MCF 10A (cell line): ENCODE data around the gene CRHR1. TPM values are rescaled to one million over a fixed set of nuclear protein-coding genes. Genes with fewer than 3 reads are reported as not detected.

ENCODE experiments used
- BruUV-seq: library from RNA; stranded (reverse); fragments of 400-500 nt; replicated peaks from 2 replicates; lab custom pipeline; 2021; lab: Mats Ljungman, UMichigan
- CTCF ChIA-PET: fragments of 300-600 bp; sonication (Branson Sonifier 250); formaldehyde crosslinking; extraction: SDS; loops from one replicate; lab custom pipeline; 2021; ENCODE audit warnings: antibody characterized with exemption, inconsistent platforms; lab: Yijun Ruan, JAX
- POLR2A ChIA-PET: fragments of 300-600, 350-650 bp; sonication (Branson Sonifier 250); formaldehyde crosslinking; extraction: SDS; loops from one replicate; lab custom pipeline; 2020; ENCODE audit warnings: antibody characterized with exemption, inconsistent platforms; lab: Yijun Ruan, JAX
- DNase-seq: peaks from one replicate; pipeline ENCODE4 v3.0.0-alpha.2; 2018; ENCODE audit not compliant: unreplicated experiment
- H3K27ac Mint-ChIP-seq: one replicate; pipeline ENCODE4 v1.8.0; 2022; ENCODE audit warnings: mild to moderate bottlenecking, low read depth, mixed read lengths; ENCODE audit not compliant: unreplicated experiment
- H3K27me3 Mint-ChIP-seq: one replicate; pipeline ENCODE4 v1.8.0; 2022; ENCODE audit warnings: mixed read lengths; ENCODE audit not compliant: insufficient read depth, unreplicated experiment
- H3K36me3 Mint-ChIP-seq: one replicate; pipeline ENCODE4 v1.8.0; 2022; ENCODE audit warnings: mild to moderate bottlenecking, moderate library complexity, mixed read lengths; ENCODE audit not compliant: insufficient read depth, unreplicated experiment
- H3K4me1 Mint-ChIP-seq: one replicate; pipeline ENCODE4 v1.8.0; 2022; ENCODE audit warnings: mixed read lengths; ENCODE audit not compliant: insufficient read depth, unreplicated experiment
- H3K4me3 Mint-ChIP-seq: one replicate; pipeline ENCODE4 v1.8.0; 2022; ENCODE audit warnings: mild to moderate bottlenecking, moderate library complexity, mixed read lengths; ENCODE audit not compliant: unreplicated experiment
- H3K9me3 Mint-ChIP-seq: one replicate; pipeline ENCODE4 v1.8.0; 2022; ENCODE audit warnings: mixed read lengths; ENCODE audit not compliant: unreplicated experiment
- intact Hi-C: fragments of 100-400 bp; cut with micrococcal nuclease; formaldehyde crosslinking; loops from 2 replicates; pipeline ENCODE4 v1.14.1; 2022
- total RNA-seq: library from RNA; stranded (reverse); gene quantifications from 2 replicates; pipeline ENCODE4 v1.2.3, GENCODE V29; 2022
- TF ChIP-seq, protein P1 (sequence below): fragments of 200-600 bp; IDR thresholded peaks from one replicate; pipeline ENCODE4 v1.8.0; 2022; ENCODE audit warnings: antibody characterized with exemption, mild to moderate bottlenecking; ENCODE audit not compliant: unreplicated experiment

The CRHR1 gene
- total RNA-seq, 1 experiment from 2014 or later: not detected

DNA sequence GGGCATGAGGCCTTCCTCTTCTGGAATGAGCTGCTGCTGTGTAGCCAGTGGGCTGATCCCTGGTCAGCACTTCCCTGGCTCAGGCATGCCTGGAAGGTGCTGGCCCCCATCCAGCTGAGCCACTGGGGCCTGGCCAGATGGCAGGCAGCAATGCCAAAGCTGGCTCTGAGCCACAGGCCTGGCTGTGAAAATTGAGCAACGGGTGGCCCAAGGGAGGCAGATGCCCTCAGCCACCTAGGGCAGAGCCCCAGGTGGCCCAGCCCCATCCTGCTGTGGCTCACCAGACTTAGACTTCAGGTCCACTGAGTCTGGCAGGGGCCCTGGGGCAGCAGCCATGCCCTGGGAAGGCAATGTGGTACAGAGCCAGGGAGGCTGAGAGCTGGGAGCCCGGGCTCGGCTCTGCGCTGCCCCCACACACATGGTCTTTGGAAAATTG, 8.5 kb upstream of the CRHR1 start:
- TF ChIP-seq, protein P1, sequence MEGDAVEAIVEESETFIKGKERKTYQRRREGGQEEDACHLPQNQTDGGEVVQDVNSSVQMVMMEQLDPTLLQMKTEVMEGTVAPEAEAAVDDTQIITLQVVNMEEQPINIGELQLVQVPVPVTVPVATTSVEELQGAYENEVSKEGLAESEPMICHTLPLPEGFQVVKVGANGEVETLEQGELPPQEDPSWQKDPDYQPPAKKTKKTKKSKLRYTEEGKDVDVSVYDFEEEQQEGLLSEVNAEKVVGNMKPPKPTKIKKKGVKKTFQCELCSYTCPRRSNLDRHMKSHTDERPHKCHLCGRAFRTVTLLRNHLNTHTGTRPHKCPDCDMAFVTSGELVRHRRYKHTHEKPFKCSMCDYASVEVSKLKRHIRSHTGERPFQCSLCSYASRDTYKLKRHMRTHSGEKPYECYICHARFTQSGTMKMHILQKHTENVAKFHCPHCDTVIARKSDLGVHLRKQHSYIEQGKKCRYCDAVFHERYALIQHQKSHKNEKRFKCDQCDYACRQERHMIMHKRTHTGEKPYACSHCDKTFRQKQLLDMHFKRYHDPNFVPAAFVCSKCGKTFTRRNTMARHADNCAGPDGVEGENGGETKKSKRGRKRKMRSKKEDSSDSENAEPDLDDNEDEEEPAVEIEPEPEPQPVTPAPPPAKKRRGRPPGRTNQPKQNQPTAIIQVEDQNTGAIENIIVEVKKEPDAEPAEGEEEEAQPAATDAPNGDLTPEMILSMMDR: no peak
- ChIA-PET CTCF (interaction anchor here (1.5 kb wide), 1 partner anchor 56 kb away, joined by 7 read pairs; no protein-coding TSS in a partner anchor), POLR2A (interaction anchor here (0.7 to 1.2 kb wide), 2 partner anchors 21 to 77 kb away, joined by 4 read pairs; no protein-coding TSS in a partner anchor)
- no TSS peak for BruUV-seq
- H3K27me3 Mint-ChIP-seq: peaks cover 58% of the 10 kb centered on the region
- intact Hi-C loops: no loop called here
- no peak overlapping the region for H3K4me3 Mint-ChIP-seq
- no peak overlapping the region for H3K27ac Mint-ChIP-seq
- peak; percentile 92 for DNase-seq
- H3K36me3 Mint-ChIP-seq: no peaks in the 10 kb centered on the region
- H3K4me1 Mint-ChIP-seq: peaks cover 19% of the 10 kb centered on the region
- no peaks in the 10 kb centered on the region for H3K9me3 Mint-ChIP-seq

- Mint-ChIP-seq H3K4me1 (peaks cover 19% of the 10 kb centered on the region), H3K36me3 (no peaks in the 10 kb centered on the region), H3K4me3 (no peak overlapping the region), H3K27me3 (peaks cover 62% of the 10 kb centered on the region), H3K27ac (no peak overlapping the region), H3K9me3 (no peaks in the 10 kb centered on the region)
- POLR2A ChIA-PET: no interaction called here
- BruUV-seq: no TSS peak
- intact Hi-C loops: no loop called here
- CTCF ChIA-PET: no interaction called here
- TF ChIP-seq, protein P1: no peak
- no peak for DNase-seq
Observed at GRCh38 chr17:45776896-45777295, 7.2 kb upstream of the CRHR1 start.

DNA sequence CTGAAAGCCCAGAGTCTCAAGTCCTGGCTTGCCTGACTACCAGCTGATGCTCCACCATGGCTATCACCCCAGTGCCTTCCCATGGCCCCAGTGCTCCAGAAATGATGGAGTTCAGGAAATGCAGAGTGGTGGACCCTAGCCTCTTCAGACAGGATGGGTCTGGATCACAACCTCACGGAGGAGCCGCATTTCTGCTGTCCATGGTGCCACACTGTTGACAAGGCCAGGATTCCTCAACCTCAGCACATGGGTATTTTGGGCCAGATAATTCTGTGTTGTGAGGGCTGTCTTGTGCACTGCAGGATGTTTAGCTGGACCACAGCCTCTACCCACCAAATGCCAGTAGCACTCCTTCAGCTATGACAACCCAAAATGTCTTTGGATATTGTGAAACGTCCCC, 6.7 kb upstream of the CRHR1 start:
- TF ChIP-seq, protein P1: no peak
- H3K9me3 Mint-ChIP-seq: no peaks in the 10 kb centered on the region

GRCh38 chr17:45780921-45781320, 3.2 kb upstream of the CRHR1 start:
- ChIA-PET POLR2A (interaction anchor here (0.6 kb wide), 1 partner anchor 8 kb away, joined by 4 read pairs; no protein-coding TSS in a partner anchor), CTCF (no interaction called here)
- no peak for DNase-seq
- no peak overlapping the region for H3K4me3 Mint-ChIP-seq
- intact Hi-C loops: no loop called here
- TF ChIP-seq, protein P1: no peak
- H3K9me3 Mint-ChIP-seq: no peaks in the 10 kb centered on the region
- no TSS peak for BruUV-seq
- no peak overlapping the region for H3K27ac Mint-ChIP-seq
- peaks cover 67% of the 10 kb centered on the region for H3K27me3 Mint-ChIP-seq
- peaks cover 5% of the 10 kb centered on the region for H3K4me1 Mint-ChIP-seq
- no peaks in the 10 kb centered on the region for H3K36me3 Mint-ChIP-seq

More for the DNA sequence above, 6.7 kb upstream of the CRHR1 start:
- Mint-ChIP-seq H3K4me1 (peaks cover 19% of the 10 kb centered on the region), H3K27ac (no peak overlapping the region), H3K4me3 (no peak overlapping the region), H3K27me3 (peaks cover 66% of the 10 kb centered on the region), H3K36me3 (no peaks in the 10 kb centered on the region)
- ChIA-PET CTCF (interaction anchor here (0.7 kb wide), 1 partner anchor 94 kb away, joined by 3 read pairs; no protein-coding TSS in a partner anchor), POLR2A (no interaction called here)
- BruUV-seq: no TSS peak
- intact Hi-C loops: no loop called here
- DNase-seq: no peak
